HG02642 (cell line): ENCODE data around the gene TVP23B.
"Not testable (repeated sequence)": the region's sequence is repeated elsewhere in the genome, so short reads cannot be mapped to it uniquely, and the experiment has no call there.

Source experiments
- ATAC-seq: cut with Tn5 transposase; IDR thresholded peaks from one replicate; pipeline ENCODE4 v1.9.1; 2021; ENCODE audit warnings: mild to moderate bottlenecking; ENCODE audit not compliant: unreplicated experiment, poor library complexity

Gene TVP23B

GRCh38 chr17:18786890-18787289 is 5.9 kb downstream of the TVP23B start:
- ATAC-seq, result not testable (repeated sequence)

DNA sequence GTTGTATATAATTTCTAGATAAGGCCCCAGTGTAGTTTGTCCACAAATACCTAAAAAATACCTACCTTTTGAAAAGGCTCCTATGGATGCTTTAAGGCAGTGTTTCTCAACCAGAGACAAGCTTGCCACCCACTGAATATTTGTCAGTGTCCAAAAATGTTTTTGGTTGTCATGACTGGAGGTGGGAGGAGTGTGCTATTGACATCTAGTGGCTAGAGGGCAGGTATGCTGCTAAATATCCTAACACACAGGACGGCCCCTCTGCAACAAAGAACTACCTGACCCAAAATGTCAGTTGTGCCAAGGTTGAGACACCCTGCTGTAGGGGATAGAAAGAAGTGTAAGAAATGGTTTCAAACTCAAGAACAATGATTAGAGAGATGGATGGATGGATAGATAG is 10.4 kb downstream of the TVP23B start:
- not testable (repeated sequence) for ATAC-seq

DNA sequence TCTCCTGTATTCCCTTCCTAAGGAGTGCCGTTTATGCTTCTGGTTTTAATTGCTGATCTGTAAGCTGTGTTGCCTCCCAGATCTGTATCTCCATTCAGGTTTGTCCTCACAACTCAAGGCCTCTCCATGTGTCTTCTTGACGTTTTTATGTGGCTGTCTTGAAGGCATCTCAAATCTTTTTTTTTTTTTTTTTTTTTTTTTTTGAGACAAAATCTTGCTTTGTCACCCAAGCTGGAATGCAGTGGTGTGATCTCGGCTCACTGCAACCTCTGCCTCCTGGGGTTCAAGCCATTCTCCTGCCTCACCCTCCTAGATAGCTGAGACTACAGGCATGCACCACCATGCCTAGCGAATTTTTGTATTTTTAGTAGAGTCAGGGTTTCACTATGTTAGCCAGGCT is 13.9 kb downstream of the TVP23B start:
- not testable (repeated sequence) for ATAC-seq

- not testable (repeated sequence) for ATAC-seq
Observed at GRCh38 chr17:18796887-18797286, 15.9 kb downstream of the TVP23B start.

DNA sequence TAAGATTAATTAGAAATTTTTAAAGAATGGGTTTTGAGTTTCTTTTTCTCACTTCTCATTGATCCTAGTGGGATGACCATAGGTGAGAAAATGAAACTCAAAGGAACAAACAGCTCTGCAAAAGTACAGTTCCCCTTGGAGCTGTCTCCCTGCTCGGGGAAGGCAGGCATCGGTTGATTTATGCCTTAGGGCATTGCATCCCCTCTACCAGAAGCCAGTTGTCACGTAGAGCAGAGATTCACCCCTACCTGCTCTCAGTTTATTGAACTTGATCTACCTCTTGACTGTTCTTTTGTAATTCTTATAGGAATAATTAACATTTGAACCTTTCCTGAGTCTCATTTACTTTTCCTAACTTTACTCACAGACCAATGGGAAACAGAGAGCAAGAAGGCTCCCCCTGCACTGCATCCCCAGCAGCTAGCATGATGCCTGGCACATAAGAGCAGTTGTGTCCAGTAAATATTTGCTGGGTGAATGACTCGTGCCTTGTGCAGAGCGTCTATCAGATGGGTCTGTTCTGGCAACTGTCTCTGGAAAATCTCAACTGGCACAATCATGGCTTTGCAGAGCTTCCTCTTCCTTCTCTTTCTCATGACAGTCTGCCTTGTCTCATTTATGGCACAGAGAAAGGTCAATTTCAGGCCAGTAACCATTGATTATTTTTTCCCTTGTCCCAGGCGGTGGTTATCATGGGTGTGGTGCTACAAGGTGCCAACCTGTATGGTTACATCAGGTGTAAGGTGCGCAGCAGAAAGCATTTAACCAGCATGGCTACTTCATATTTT is 22.7 kb downstream of the TVP23B start:
- ATAC-seq, result not testable (repeated sequence)

DNA sequence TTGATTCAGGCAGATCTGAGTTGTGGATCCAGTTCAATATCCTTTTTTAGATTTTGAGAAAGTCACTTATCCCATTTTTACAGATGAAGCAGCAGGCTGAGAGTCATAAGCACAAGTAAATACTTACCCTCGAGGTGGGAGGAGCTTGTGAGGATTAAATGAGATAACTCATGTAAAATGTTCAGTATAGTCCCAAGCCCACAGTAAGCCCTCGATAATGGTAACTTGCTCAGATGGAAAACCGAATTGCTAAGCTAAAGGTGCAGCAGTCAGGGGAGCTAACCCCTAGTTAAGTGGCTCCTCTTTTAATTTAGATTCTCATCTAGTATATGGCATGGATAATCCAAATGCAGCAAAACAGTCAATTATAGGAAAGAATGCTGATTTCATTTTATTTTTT is 34.9 kb downstream of the TVP23B start:
- not testable (repeated sequence) for ATAC-seq

DNA sequence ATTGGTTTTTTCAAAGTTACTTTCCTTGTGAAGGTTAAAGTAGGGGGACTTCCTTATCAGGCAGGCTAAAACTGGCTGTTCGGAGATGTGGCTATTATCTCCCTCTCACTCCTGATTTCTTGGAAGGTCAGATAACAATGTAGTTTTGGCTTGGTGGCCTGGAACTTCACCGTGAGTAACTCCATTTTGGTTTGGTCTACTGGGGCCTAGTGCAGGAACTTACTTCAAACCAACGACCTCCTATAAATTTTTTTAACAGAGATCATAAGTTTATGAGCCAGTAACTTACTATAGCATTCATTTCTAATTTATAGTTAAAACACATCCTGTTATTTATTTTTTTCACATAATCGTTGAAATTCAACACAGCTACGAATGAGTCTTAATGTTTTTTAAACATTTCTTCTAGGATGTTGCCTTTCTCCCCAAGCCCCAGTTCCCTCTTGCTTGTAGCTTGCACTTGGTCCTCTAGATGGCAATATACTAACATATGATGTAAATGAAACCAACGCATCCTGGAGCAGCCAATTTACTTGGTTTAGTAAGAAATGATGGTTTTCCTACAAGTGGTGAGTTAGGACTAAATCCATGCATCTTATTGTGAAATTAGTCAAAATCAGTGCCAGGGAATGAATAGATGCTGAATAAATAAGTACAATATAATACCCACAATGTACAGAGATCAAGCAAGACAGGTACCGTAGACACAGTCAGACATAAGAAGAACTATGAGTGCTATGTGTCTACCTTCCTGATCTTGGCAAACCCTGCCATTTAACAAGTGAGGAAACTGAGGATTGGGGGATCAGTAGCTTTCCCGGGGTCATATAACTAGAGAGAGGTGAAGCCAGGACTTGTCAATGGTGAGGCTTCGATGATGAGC is 35.7 kb downstream of the TVP23B start:
- ATAC-seq, result not testable (repeated sequence)

- not testable (repeated sequence) for ATAC-seq
Observed at GRCh38 chr17:18821430-18821829, 40.4 kb downstream of the TVP23B start.

- not testable (repeated sequence) for ATAC-seq
Observed at GRCh38 chr17:18827613-18828012, 46.6 kb downstream of the TVP23B start.

GRCh38 chr17:18848501-18848900 is 67.5 kb downstream of the TVP23B start:
- no peak for ATAC-seq

DNA sequence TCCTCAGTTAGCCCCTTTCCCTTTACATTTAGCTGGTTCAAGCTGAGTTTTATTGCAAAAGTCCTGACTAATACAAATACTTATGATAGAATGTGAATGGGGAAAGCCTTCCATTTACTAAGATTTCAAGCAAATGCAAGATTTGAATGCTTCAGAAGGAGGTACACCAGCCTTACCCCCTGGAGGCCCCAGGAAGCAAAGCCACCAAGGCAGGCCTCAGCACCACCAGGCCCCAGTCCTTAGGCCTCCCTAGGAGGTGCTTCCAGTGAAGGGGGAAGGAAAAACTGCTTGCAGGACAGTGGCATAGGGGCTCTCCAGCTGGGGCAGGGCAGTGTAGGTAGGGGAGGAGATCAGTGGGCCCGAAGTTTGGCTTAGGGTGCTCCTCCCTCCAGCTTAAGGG is 69.7 kb downstream of the TVP23B start:
- no peak for ATAC-seq

DNA sequence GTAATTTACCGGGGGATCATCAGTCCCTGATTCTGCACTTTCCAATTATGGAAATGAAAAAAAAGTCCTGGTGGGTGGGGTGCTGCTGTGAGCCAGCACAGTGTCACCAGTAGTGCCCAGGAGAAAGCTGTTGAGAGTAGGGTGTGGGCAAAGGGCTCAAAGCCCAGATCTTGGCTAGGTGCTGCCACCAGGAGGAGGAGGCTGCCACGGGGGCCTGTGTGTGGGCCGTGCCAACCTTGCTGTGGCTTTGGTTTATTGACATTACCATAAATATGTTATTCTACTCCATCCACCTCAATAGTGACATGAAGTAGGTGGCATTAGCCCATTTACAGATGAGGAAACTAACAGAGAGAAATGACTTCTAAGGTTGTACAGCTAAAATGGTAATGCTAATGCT is 70.2 kb downstream of the TVP23B start:
- no peak for ATAC-seq

DNA sequence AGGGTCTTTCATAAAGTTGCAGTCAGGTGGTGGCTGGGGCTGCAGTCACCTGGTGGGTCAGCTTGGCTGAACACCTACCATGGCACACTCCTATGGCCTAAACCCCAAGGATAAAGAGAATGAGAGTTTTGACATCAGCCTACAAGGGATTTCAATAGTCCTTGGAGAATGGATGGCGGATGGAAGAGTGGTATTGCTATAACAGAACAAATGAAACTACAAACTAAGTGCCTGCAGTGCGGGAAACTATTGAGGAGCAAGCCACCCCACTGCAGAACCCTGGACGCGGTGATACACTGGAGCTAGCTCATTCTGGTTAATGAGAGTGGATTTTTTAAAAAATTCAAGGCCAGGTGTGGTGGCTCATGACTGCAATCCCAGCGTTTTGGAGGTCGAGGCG is 74.0 kb downstream of the TVP23B start:
- no peak for ATAC-seq

- ATAC-seq, result peak; percentile 84
Observed at GRCh38 chr17:18855831-18856569, 75.0 kb downstream of the TVP23B start.
